Adrenal gland (tissue), 12 donors: ENCODE measurements around the gene KIF24. TPM values are rescaled to one million over a fixed set of nuclear protein-coding genes. Genes with fewer than 3 reads are reported as not detected.
"Not testable (repeated sequence)": the region's sequence is repeated elsewhere in the genome, so short reads cannot be mapped to it uniquely, and the experiment has no call there.

Experiments
- DNase-seq, 7 donors: peaks; one replicate each; pipeline ENCODE4 v3.0.0-alpha.2; 2019 to 2020
- H3K27ac ChIP-seq, 5 donors: fragments of 200-600 bp; sonication (generic) in 4 of 5; 1 replicate in 3 of 5; 2 replicates in 2 of 5; pipeline versions ENCODE4 v1.5.1 to v1.8.0; 2016 to 2020; ENCODE audit warnings: mild to moderate bottlenecking in 1 of 5
- H3K27me3 ChIP-seq: fragments of 200-600 bp; 2 replicates; pipeline ENCODE4 v1.8.0; 2021
- H3K36me3 ChIP-seq, 2 donors: fragments of 200-600 bp; replicated peaks in 1 of 2; 1 replicate in 1 of 2; 2 replicates in 1 of 2; pipeline versions ENCODE4 v1.5.1 to v1.8.0; 2018 to 2022
- H3K4me1 ChIP-seq, 2 donors: fragments of 200-600 bp; replicated peaks in 1 of 2; 1 replicate in 1 of 2; 2 replicates in 1 of 2; pipeline versions ENCODE4 v1.5.1 to v1.8.0; 2018 to 2021
- H3K4me3 ChIP-seq, 4 donors: fragments of 200-600 bp; sonication (generic) in 3 of 4; one replicate each; pipeline ENCODE4 v1.5.1; 2016 to 2018
- H3K9me3 ChIP-seq, 3 donors: fragments of 200-600 bp; sonication (generic) in 1 of 3; replicated peaks in 1 of 3; 1 replicate in 2 of 3; 2 replicates in 1 of 3; pipeline versions ENCODE4 v1.5.1 to v1.8.0; 2016 to 2021
- CTCF ChIP-seq, 6 experiments: fragments of 450-650 bp in 4 of 6; fragments of 200-600 bp in 2 of 6; sonication (generic) in 1 of 6; IDR thresholded peaks; 1 replicate in 5 of 6; 2 replicates in 1 of 6; pipeline versions ENCODE4 v1.5.1 to v1.8.0; 2016 to 2021; ENCODE audit warnings: antibody characterized with exemption in 6 of 6, mild to moderate bottlenecking in 2 of 6, moderate library complexity in 1 of 6
- POLR2A ChIP-seq, 2 donors: fragments of 450-650 bp; IDR thresholded peaks; one replicate each; pipeline ENCODE4 v1.6.1; 2017; ENCODE audit warnings: antibody characterized with exemption in 2 of 2, mild to moderate bottlenecking in 2 of 2, moderate library complexity in 1 of 2
- WGBS, 4 donors: extraction: QIAGEN DNeasy Blood & Tissue Kit in 2 of 4; methylation state at CpG; one replicate each; pipeline versions ENCODE4 v1.1.5 to v1.1.7; 2013 to 2017; 5-methylcytosine and 5-hydroxymethylcytosine counted together
- intact Hi-C, 2 donors: fragments of 100-400 bp; cut with DNase I; formaldehyde crosslinking; loops; one replicate each; pipeline versions ENCODE4 v1.14.1 to v1.15.0; 2022 to 2023
- polyA plus RNA-seq, 3 donors: library from polyadenylated mRNA; stranded (reverse); fragments of 200-250 nt in 2 of 3; fragments of 350-450 nt in 1 of 3; fragmentation: Illumina TruSeq in 1 of 3; extraction: RNeasy Lipid Tissue Mini Kit (QIAGEN cat#74804) in 1 of 3; gene quantifications; one replicate each; pipeline ENCODE4 v1.2.3, GENCODE V29; 2013 to 2014
- total RNA-seq, 9 donors: library from RNA; depleted of rRNA in 4 of 9; stranded (reverse); fragments of >200 nt in 4 of 9; fragments of 120-200 nt in 1 of 9; fragmentation: NEBNext Ultra II Directional in 1 of 9; extraction: Animal tissue kit (Norgen Biotek cat#: 25700) in 1 of 9; gene quantifications; one replicate each; pipeline versions ENCODE4 v1.1.0 to v1.2.4, GENCODE V29; 2013 to 2023
- donor health status: healthy with polysubstance abuse.
- donor health status: Bipolar disorder and iron deficiency.
- donor health status: DM: yes; HTN: yes; CAD: no.
- donor health status: DM: no; HTN: no; CAD: no.
- donor health status: DM: no; HTN: no; CAD: no.
- donor health status: DM: yes; HTN: yes; CAD: no.

The KIF24 gene
- total and polyA plus RNA-seq, 12 donors: 0.57 to 2.7 (median 1.2) TPM

- 66 to 82% (median 72%) methylated on average over 2 of the region's 2 CpGs for WGBS, 4 donors
- intact Hi-C loops: no loop called here
- no peak for DNase-seq
- no peak for TF ChIP-seq POLR2A (IDR thresholded peaks at IDR 0.05)
- TF ChIP-seq CTCF (IDR thresholded peaks at IDR 0.05): no peak
- Histone ChIP-seq H3K36me3 (peaks cover 0 to 10% of the 10 kb centered on the region in 2 donors), H3K9me3 (no peaks in the 10 kb centered on the region), H3K4me3 (no peak overlapping the region), H3K27me3 (no peaks in the 10 kb centered on the region), H3K4me1 (no peaks in the 10 kb centered on the region), H3K27ac (no peak overlapping the region)
Observed at GRCh38 chr9:34366365-34366764, 37.3 kb upstream of the KIF24 start.

- H3K9me3 ChIP-seq: no peaks in the 10 kb centered on the region
- no peaks in the 10 kb centered on the region for H3K27me3 ChIP-seq
- intact Hi-C loops: no loop called here
- no peak for TF ChIP-seq POLR2A (IDR thresholded peaks at IDR 0.05)
- no peak for TF ChIP-seq CTCF (IDR thresholded peaks at IDR 0.05)
- no peak overlapping the region for H3K4me3 ChIP-seq
- DNase-seq: peak in 2 of 7 donors; percentile 7 to 18
- H3K36me3 ChIP-seq: no peaks in the 10 kb centered on the region
- H3K27ac ChIP-seq: no peak overlapping the region
- H3K4me1 ChIP-seq: no peaks in the 10 kb centered on the region
- WGBS, 4 donors: 56 to 71% (median 68%) methylated on average over 2 of the region's 2 CpGs
Observed at GRCh38 chr9:34365282-34365681, 36.2 kb upstream of the KIF24 start.

- Histone ChIP-seq H3K4me3 (no peak overlapping the region), H3K9me3 (no peaks in the 10 kb centered on the region), H3K36me3 (no peaks in the 10 kb centered on the region), H3K27ac (peak overlapping the region in 2 of 5 donors; percentile 8 to 40), H3K27me3 (no peaks in the 10 kb centered on the region), H3K4me1 (no peaks in the 10 kb centered on the region)
- intact Hi-C loops: no loop called here
- peak in 1 of 7 donors; percentile 47 for DNase-seq
- WGBS, 4 donors: 68 to 78% (median 71%) methylated on average over 13 of the region's 13 CpGs
- TF ChIP-seq POLR2A (IDR thresholded peaks at IDR 0.05) (no peak), CTCF (IDR thresholded peaks at IDR 0.05) (no peak)
Observed at GRCh38 chr9:34363619-34364351, 34.7 kb upstream of the KIF24 start.

- Histone ChIP-seq H3K36me3 (no peaks in the 10 kb centered on the region), H3K27ac (peak overlapping the region in 2 of 5 donors; percentile 8 to 40), H3K27me3 (no peaks in the 10 kb centered on the region), H3K4me3 (no peak overlapping the region), H3K9me3 (no peaks in the 10 kb centered on the region), H3K4me1 (no peaks in the 10 kb centered on the region)
- intact Hi-C loops: no loop called here
- TF ChIP-seq CTCF (IDR thresholded peaks at IDR 0.05) (no peak), POLR2A (IDR thresholded peaks at IDR 0.05) (no peak)
- peak in 1 of 7 donors; percentile 14 for DNase-seq
- 85 to 94% (median 89%) methylated on average over 4 of the region's 4 CpGs for WGBS, 4 donors
Observed at GRCh38 chr9:34362614-34363214, 33.6 kb upstream of the KIF24 start.

GRCh38 chr9:34352957-34353356 lies 23.9 kb upstream of the KIF24 start:
- WGBS, 4 donors: 78 to 94% (median 85%) methylated on average over 1 of the region's 1 CpG
- H3K4me1 ChIP-seq, H3K27me3 ChIP-seq, H3K36me3 ChIP-seq, intact Hi-C loops, H3K9me3 ChIP-seq, H3K4me3 ChIP-seq: not testable (repeated sequence)
- peak in 2 of 7 donors; percentile 2 to 9 for DNase-seq
- peak overlapping the region in 2 of 5 donors; percentile 61 to 76 for H3K27ac ChIP-seq

- intact Hi-C loops: not testable (repeated sequence)
Observed at GRCh38 chr9:34352122-34352652, 23.1 kb upstream of the KIF24 start.

More at GRCh38 chr9:34352122-34352652, 23.1 kb upstream of the KIF24 start:
- not testable (repeated sequence) for H3K4me3 ChIP-seq, H3K27me3 ChIP-seq, H3K36me3 ChIP-seq, H3K4me1 ChIP-seq, H3K9me3 ChIP-seq
- peak in 4 of 7 donors; percentile 31 to 52 (median 45) for DNase-seq
- peak overlapping the region in 4 of 5 donors; percentile 13 to 76 (median 46) for H3K27ac ChIP-seq
- WGBS, 4 donors: 55 to 70% (median 65%) methylated on average over 7 of the region's 7 CpGs
